GM18507 (cell line): ENCODE measurements around the gene RYR3.

Source experiments
- DNase-seq: peaks from one replicate; pipeline ENCODE4 v3.0.0; 2011; ENCODE audit warnings: low read depth; ENCODE audit not compliant: insufficient read length; ENCODE audit errors: extremely low spot score
- FAIRE-seq: peaks from 2 replicates; lab custom pipeline; 2011; peaks lifted over from hg19 to GRCh38; lab: Jason Lieb, UNC

The RYR3 gene

DNA sequence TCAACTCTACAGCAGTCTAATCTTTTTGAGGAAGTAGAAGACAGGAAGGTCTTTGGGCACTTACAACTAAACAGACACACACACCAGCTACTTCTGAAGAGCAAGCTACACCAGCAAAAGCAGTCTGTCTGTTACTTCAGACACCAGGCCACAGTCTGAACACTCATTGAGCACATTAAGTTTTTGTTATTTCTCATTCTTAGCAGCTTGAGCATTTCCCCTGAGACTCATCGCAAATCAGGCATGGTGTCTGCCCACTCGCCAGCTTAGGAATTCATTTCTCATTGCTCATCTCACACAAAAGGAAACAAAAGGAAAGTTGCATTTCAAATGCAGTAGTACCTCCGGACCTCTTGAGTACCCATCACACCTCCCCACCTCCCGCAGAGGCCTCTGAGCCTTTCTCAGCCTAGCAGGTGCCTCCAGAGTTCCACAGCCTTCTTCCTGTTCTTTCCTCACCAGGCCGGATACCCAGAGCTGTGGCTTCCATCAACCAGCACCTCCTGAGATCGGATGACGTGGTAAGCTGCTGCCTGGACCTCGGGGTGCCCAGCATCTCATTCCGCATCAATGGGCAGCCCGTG lies 302.0 kb downstream of the RYR3 start:
- DNase-seq = no peak
- no peak for FAIRE-seq

DNA sequence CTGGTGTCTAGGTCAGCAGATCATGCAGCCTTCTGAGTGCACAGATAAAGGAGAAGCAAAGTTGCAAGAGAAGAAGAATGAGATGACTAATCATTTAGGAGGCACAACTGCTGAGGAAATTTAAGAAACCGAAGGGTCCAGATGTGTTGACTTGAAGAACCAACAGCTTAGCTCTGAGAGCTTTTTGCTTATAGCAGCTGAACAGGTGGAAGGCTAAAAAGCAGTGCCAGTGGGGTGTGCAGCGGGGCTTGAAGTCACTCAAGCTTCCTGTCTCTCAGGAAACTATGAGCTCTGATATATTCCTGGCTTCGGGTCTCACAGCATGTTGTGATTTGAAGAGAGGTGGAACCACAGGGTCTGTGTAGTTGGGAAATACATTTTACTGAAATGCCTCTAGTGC lies 305.7 kb downstream of the RYR3 start:
- FAIRE-seq (no peak), DNase-seq (no peak)

DNA sequence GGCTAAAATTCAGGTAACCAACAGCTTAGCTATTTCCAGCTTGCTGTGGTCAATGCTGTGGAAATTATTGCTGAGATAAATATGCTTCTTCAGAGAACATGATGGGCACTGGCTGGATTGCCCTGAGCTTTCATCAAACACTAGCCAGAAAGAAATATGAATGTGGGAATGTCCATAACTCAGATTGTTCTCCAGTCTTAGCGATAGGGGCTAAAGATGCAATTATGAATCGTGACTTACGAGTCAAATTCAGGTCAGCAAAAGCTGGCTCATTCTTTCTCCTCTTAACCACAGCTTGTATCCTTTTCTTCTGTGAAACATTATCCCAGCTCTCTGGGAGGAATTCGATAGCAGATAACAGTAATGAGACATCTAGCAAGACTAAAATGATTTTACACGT lies 307.6 kb downstream of the RYR3 start:
- FAIRE-seq = no peak
- no peak for DNase-seq

DNA sequence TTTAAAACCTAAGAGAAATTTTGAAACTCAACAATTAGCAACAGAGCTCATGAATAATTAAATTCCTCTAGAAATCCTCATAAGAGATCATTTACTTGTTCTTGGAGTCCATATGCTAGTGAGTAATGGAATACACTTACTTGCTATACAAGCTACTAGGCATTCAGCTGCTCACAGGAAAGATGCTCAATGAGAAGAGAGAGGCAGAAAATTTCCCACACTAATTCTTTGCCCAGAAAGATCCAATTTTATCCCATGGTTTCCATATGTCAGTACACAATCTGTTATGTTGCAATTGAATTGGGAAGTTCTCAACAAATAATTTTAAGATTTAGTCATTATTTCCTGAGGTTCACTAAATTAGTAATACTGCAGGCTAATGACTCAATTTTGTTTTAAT lies 310.4 kb downstream of the RYR3 start:
- FAIRE-seq = no peak

DNA sequence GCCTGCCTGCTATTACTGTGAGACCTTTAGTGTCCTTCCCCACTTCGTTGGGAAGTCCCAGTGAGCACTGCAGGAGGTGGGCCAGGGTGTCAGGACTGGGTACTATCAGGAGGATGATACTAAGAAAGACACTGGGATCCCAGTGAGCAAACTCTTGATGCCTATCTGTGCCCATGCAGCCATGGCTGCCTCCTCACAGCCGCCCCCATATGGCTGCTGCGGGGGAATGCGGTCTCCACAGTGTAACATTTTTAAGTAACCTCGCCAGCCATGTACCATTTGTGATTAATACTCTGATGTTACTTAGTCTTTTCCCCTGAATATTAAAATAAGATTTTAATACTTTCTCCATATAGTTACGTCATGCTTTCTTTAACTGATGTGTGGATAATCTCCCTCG lies 312.2 kb downstream of the RYR3 start:
- no peak for FAIRE-seq

More for the DNA sequence above, 310.4 kb downstream of the RYR3 start:
- DNase-seq = no peak

DNA sequence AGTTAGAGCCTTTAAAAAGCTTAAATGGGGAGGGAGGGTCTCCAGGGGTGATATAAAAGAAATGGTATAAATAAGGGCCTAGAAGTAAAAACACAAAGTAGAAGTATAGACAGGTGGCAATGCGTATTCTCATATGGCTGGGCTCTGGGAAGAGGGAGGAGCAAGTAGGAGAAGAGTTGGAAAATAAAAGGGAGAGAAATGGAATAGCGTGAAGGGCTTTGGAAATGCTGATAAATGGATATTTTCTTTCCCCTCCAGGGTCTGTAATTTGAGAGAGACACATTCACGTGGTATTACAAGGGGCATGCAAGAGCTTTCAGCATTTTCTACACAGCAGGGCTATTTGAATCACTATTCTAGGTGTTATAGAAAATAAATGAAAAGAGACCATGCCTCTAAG lies 313.7 kb downstream of the RYR3 start:
- DNase-seq = no peak
- FAIRE-seq = no peak

More for the DNA sequence above, 312.2 kb downstream of the RYR3 start:
- DNase-seq = no peak

DNA sequence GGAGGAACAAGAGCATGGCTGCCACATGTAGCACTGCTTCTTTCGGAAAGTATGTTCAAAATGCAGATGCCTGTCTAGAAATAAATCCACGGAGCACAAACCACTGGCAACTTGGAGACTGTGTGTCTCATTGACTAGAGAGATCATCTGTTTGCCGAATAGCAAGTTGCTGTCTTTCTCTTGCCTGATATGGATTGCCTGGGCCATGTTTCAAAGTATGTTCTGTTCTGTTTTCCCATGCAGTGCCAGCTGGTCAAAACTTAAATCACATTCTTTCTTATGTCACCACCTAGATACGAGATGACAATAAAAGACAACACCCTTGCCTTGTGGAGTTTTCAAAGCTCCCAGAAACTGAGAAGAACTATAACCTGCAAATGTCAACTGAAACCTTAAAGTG lies 318.9 kb downstream of the RYR3 start:
- FAIRE-seq (no peak), DNase-seq (no peak)

DNA sequence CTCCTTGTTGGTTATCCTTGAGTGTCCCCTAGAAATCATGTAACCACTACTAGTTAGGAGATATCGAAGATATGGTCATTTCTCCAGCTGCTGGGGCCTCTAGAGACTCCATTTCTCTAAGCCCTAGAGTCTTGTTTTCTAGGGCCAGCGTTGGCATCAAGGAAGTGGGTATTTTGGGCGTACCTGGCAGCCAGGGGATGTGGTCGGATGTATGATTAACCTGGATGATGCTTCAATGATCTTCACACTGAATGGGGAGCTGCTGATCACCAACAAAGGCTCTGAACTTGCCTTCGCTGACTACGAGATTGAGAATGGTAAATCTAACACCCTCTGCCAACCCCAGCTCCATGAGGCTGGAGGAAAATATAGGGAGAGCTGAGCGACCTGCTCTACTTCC lies 325.5 kb downstream of the RYR3 start:
- FAIRE-seq = peak; percentile 56
- no peak for DNase-seq

DNA sequence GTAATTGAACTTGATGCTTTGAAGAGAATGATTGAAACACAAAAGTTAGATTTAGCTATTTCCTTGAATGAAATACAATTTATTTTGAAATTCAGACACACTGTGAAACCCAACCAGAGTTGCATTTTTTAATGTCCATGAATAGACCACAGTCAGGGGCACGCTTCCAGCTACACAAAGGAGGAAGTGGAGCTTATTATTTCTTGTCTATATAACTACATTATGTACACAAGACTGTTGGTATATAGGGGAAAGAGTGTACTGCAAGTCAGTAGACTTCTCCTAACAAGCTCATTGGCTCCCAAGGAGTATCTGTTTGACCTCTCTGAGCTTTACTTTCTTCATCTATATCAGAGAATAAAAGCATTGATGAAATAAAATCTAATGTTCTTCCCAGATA lies 326.2 kb downstream of the RYR3 start:
- no peak for FAIRE-seq

DNA sequence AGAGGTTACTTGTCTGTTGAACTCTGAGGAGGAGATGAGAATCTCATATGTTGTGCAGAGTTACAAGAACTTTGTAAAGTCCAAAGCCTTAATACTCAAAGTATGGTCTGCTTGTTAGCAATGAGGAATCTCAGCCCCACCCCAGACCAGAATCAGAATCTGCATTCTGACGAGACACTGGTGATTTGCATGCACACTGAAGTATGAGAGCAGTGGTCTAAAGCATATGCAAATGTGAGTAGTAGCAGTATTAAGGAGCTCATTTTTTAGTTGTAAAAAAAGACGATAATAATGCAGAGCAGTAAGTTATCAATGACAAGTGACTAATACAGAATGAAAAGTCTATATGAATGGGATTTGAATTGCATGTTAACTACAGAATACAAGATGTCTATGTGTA lies 327.7 kb downstream of the RYR3 start:
- DNase-seq (no peak), FAIRE-seq (no peak)

More for the DNA sequence above, 326.2 kb downstream of the RYR3 start:
- DNase-seq = no peak

DNA sequence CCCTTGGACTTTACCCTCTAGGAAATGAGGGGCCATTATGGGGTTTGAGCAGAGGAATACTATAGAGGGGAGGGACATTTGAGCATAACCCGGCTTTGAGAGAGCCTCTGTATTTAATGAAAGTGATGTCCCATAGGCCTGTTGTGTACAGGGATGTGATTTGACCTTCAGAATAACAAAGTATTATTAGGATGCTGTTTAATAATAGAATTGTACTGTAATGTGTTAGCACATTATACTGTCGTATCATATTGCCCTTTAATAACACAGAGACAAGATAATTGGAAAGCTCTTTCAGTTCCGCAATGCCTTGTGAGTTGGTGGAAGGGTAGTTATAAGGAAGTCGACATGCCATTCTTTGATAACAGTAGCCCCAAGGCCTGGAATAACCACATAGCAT lies 328.3 kb downstream of the RYR3 start:
- no peak for DNase-seq
- no peak for FAIRE-seq

DNA sequence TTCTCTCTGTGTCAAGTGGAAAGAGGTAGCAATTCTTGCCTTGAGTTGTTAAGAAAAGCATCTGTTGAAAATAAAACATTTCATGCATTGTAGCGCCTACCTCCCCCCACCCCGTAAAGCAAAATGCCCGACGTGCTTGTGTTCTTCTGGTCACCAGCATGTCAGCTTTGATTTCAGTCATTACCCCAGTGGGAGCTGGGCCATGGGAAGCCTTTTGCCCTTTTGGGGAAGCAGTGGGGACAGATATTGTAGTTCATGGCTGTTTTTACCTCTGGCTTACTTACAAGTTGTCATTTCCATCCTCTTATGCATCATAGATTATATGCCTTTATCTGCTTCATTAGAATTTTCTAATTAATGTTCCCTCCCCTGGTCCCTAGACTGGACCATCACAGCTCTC lies 328.7 kb downstream of the RYR3 start:
- FAIRE-seq (no peak), DNase-seq (no peak)

DNA sequence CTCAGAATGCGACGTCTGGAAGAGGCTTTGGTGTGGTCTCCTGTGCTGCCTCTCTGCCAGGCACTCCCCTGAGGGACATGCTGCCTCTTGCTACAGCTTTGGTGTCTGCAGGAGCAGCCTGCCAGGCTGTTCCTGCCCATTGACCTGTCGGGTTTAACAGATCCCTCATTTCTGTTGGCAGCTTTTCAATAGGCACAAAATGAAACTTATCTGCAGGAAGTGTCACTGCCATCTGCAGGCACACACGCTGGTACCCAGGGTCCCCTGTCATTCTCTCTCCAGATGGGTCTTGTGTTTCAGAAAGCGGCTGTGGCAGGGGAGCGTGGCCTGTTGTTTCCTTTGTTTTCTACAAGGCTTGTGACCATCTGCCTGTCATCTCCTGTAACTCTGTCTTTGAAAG lies 329.2 kb downstream of the RYR3 start:
- FAIRE-seq (no peak), DNase-seq (no peak)

DNA sequence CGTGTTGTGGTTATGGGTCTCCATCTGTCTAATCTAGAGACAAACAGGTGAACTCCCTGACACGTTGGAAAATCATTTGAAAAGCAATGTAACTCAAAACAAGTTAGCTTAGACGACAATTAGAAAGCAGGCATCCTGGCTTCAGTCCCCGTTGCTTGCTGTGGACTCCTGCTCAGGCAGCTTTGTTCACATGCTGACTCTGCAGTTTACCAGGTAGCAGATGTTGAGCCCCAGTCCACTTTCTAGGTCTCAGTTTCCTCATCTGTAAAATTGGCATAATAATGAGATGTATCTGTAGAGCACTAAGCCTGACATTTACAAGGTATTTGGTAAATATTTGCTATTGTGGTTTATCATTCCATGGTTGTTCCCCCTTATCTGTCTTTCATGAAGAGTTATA lies 330.3 kb downstream of the RYR3 start:
- FAIRE-seq (no peak), DNase-seq (no peak)

DNA sequence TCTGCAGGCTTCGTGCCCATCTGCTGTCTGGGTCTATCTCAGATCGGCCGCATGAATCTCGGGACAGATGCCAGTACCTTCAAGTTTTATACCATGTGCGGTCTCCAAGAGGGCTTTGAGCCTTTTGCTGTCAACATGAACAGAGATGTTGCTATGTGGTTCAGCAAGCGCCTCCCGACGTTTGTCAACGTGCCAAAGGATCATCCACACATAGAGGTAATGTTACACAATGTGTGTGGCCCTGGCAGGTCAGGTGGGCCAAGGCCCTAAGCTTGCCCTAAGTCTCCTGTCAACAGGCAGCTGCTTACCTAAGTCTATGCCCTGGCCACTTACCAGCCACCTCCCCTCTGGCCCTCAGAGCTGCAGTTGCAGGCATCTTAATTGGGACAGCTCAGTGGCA lies 333.5 kb downstream of the RYR3 start:
- DNase-seq (no peak), FAIRE-seq (no peak)

DNA sequence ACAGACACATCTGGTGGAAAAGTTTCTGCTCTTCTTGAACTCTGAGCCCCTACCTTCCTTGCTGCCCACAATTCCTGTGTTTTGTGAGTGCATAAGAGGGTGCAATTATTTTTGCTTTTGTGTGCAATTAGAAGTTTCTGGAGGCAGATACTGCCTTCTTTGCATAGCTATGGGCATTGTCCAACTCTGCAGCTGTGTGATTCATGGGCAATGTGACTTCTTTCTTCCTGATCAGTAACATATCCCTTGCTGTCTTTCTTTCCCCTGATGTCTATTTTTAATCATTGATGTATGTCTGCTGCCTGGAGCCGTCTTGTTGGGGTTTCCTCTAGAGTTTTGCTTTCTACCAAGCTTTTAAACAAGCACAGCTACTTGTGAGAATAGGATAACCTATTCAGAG lies 336.0 kb downstream of the RYR3 start:
- FAIRE-seq (no peak), DNase-seq (no peak)

DNA sequence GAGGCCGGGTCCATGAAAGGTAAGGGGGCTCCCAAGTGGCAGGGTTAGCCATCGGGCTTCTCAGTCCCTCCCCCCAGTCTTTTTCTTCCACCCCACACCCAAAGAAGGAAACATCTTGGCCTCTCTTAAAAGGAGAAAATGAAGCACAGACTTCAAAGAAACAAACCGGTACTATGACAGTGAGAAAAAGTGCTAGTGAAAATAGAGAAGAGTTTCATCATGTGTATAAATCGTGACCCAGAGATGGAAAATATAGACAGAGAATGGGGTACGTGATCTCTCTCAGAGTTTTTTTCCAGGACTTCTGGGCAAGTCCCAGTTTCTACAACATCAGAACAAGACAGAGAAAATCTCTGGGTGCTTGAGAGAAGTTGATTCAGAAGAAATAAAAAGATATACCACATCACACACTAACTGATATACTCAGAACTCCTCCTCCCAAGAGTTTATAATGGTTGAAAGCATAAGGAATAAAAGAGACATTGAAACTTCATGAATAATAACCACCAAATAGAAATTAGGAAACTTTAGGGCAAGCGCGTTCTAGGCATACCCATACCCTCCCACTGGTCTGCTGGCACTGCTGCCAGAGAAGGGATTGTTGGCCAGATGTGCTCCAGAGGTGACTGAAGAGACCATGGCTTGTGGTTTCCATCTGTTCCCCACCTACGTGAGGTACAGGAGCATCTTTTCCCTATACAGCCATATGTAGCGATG lies 338.6 kb downstream of the RYR3 start:
- FAIRE-seq (no peak), DNase-seq (no peak)

DNA sequence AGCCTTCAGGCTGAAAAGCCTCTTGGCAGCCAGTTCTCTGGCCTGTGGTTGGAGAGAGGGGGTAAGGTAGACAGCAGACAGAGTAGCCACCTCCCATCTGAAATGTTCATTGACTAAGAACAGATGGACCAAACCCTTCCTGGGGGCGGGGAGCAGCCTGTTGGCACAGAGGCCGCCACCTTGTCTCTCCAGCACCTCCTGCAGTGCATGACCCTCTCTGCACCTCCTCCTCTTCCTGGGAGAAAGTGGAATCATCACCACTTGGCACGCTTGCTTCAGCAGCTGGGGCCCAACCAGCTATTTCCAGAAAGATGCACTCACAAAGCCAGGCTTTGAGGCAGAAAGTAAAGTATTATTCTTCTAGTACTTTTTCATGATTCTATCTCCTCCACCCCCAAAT lies 344.1 kb downstream of the RYR3 start:
- DNase-seq (no peak), FAIRE-seq (no peak)

DNA sequence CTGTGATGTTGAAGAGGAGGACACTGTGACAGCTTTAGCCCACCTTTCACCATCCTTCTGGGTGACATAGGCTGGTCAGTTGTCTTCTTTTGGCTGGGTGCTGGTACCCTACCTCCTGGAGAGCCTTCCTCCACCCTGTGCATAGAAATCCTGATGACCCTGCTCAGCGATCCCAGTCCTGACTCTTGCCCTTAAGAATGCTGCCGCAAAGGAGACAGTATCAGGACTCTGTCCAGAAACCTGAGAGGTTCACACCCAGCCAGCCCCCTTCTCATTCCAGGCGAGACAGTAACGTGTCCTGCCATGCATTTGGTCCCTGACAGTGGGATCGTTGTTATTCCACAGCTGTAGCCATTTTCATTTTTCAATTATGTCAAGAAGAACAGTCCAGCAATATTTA lies 344.7 kb downstream of the RYR3 start:
- no peak for DNase-seq
- FAIRE-seq = no peak

DNA sequence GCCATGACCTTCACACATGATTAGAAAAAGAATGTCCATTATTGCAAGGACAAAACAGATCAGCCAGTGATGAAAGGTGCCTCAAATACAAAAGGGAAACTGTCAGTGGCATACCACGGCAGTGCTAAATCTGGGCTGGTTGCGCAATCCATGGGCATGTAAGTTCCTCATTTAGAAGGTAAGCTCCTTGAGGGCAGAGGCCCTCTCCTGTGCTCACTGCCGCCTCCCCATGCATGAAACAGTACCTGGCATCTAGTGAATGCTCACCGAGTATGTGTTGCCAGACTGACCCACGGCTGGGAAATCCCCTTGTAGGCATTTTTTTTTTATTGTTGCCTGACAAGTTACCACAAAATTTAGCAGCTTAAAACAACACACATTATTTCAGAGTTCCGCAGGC lies 345.4 kb downstream of the RYR3 start:
- FAIRE-seq (no peak), DNase-seq (no peak)

DNA sequence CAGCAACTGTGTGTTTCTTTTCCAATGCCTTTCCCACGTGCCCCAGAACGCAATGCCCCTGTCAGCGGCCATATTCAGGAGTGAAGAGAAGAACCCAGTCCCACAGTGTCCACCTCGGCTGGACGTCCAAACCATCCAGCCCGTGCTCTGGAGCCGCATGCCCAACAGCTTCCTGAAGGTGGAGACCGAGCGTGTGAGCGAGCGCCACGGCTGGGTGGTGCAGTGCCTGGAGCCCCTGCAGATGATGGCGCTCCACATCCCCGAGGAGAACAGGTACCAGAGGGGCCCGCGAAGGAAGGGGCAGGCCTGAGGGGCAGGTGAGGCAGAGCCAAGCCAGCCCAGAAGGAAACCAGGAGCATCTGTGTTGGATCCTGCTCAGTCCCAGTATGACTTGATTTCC lies 349.4 kb downstream of the RYR3 start:
- no peak for DNase-seq
- no peak for FAIRE-seq

DNA sequence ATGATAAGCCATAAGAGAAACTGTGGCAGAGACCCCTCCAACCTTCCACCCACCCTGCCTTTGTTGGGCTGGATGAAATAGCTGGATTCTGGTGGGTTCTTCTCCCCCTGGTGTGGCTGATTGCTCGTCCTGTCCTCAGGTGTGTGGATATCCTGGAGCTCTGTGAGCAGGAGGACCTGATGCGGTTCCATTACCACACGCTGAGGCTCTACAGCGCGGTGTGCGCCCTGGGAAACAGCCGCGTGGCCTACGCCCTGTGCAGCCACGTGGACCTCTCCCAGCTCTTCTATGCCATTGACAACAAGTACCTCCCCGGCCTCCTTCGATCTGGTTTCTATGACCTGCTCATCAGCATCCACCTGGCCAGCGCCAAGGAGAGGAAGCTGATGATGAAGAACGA lies 351.2 kb downstream of the RYR3 start:
- DNase-seq = no peak
- no peak for FAIRE-seq
